ENCODE measurements around the gene RANBP1.

The RANBP1 gene

GRCh38 chr22:20137671-20138416, 21.9 kb downstream of the RANBP1 start:
- no peak for DNase-seq (ENCODE audit: low spot score)

GRCh38 chr22:20138417-20138738, 22.5 kb downstream of the RANBP1 start:
- no peak for DNase-seq (ENCODE audit: low spot score)

- no peak for DNase-seq (ENCODE audit: low spot score)
Observed at GRCh38 chr22:20138868-20139267, 23.0 kb downstream of the RANBP1 start.

GRCh38 chr22:20139391-20140106, 23.6 kb downstream of the RANBP1 start:
- no peak for DNase-seq (ENCODE audit: low spot score)

- DNase-seq (ENCODE audit: low spot score): no peak
Observed at GRCh38 chr22:20140107-20140445, 24.2 kb downstream of the RANBP1 start.

- no peak for DNase-seq (ENCODE audit: low spot score)
Observed at GRCh38 chr22:20140521-20140964, 24.6 kb downstream of the RANBP1 start.

- peak; percentile 81 for DNase-seq (ENCODE audit: low spot score)
Observed at GRCh38 chr22:20141186-20142077, 25.5 kb downstream of the RANBP1 start.

GRCh38 chr22:20142711-20143621, 27.1 kb downstream of the RANBP1 start:
- DNase-seq (ENCODE audit: low spot score): no peak

- DNase-seq (ENCODE audit: low spot score): no peak
Observed at GRCh38 chr22:20143883-20144665, 28.2 kb downstream of the RANBP1 start.

GRCh38 chr22:20145206-20145831, 29.4 kb downstream of the RANBP1 start:
- DNase-seq (ENCODE audit: low spot score): no peak

GRCh38 chr22:20145832-20146223, 29.9 kb downstream of the RANBP1 start:
- DNase-seq (ENCODE audit: low spot score): no peak

GRCh38 chr22:20146777-20147176, 30.9 kb downstream of the RANBP1 start:
- no peak for DNase-seq (ENCODE audit: low spot score)

GRCh38 chr22:20147237-20147988, 31.5 kb downstream of the RANBP1 start:
- DNase-seq (ENCODE audit: low spot score): no peak

- DNase-seq (ENCODE audit: low spot score): no peak
Observed at GRCh38 chr22:20148414-20148813, 32.5 kb downstream of the RANBP1 start.

- no peak for DNase-seq (ENCODE audit: low spot score)
Observed at GRCh38 chr22:20149257-20150250, 33.6 kb downstream of the RANBP1 start.

GRCh38 chr22:20150381-20151275, 34.7 kb downstream of the RANBP1 start, which contains the start of gene CCDC188:
Gene CCDC188 (minus strand): TSS chr22:20151055. CDS start chr22:20150986, 69 bp downstream.
- no peak for DNase-seq (ENCODE audit: low spot score)

- no peak for DNase-seq (ENCODE audit: low spot score)
Observed at GRCh38 chr22:20151276-20151588, 35.3 kb downstream of the RANBP1 start.
